A673 (cell line): ENCODE results near the gene ITK. TPM values are rescaled to one million over a fixed set of nuclear protein-coding genes. Genes with fewer than 3 reads are reported as not detected.

Source experiments
- BruUV-seq: library from RNA; stranded (reverse); fragments of 400-500 nt; replicated peaks from 2 replicates; lab custom pipeline; 2021; lab: Mats Ljungman, UMichigan
- CTCF ChIA-PET: fragments of 300-600 bp; sonication (Branson Sonifier 250); formaldehyde crosslinking; loops from one replicate; lab custom pipeline; 2022; ENCODE audit warnings: antibody characterized with exemption; lab: Charles Lee
- POLR2A ChIA-PET: fragments of 300-600 bp; sonication (Branson Sonifier 250); formaldehyde crosslinking; loops from one replicate; lab custom pipeline; 2022; ENCODE audit warnings: antibody characterized with exemption; ENCODE audit not compliant: low non-redundant PET; lab: Charles Lee
- DNase-seq: peaks from one replicate; pipeline ENCODE4 v3.0.0-alpha.2; 2015; ENCODE audit warnings: low spot score
- H3K27ac ChIP-seq: fragments of 200-600 bp; sonication (generic); 2 replicates; pipeline ENCODE4 v1.5.1; 2016; ENCODE audit warnings: mixed run types, low read depth, mild to moderate bottlenecking, mixed read lengths, antibody characterized with exemption, low read length; ENCODE audit not compliant: poor library complexity, severe bottlenecking
- H3K27me3 ChIP-seq: fragments of 200-600 bp; sonication (generic); replicated peaks from 2 replicates; pipeline ENCODE4 v1.6.1; 2017; ENCODE audit warnings: mixed run types, low read depth, mild to moderate bottlenecking, mixed read lengths, antibody characterized with exemption, low read length; ENCODE audit not compliant: insufficient read depth, poor library complexity
- H3K36me3 ChIP-seq: fragments of 200-600 bp; sonication (generic); 2 replicates; pipeline ENCODE4 v1.6.1; 2016; ENCODE audit warnings: mixed run types, mild to moderate bottlenecking, mixed read lengths, antibody characterized with exemption, low read length; ENCODE audit not compliant: insufficient read depth, poor library complexity, severe bottlenecking
- H3K4me1 ChIP-seq: fragments of 200-600 bp; sonication (generic); 2 replicates; pipeline ENCODE4 v1.6.1; 2017; ENCODE audit warnings: mixed run types, mild to moderate bottlenecking, mixed read lengths, antibody characterized with exemption, low read length; ENCODE audit not compliant: insufficient read depth, poor library complexity, severe bottlenecking
- H3K4me3 ChIP-seq: fragments of 200-600 bp; sonication (generic); 2 replicates; pipeline ENCODE4 v1.5.1; 2016; ENCODE audit warnings: low read depth, mixed run types, mild to moderate bottlenecking, mixed read lengths, low read length; ENCODE audit not compliant: poor library complexity, severe bottlenecking
- H3K9me3 ChIP-seq: fragments of 200-600 bp; sonication (generic); 2 replicates; pipeline ENCODE4 v1.6.1; 2016; ENCODE audit warnings: mixed run types, low read depth, mild to moderate bottlenecking, mixed read lengths, antibody characterized with exemption, low read length; ENCODE audit not compliant: poor library complexity, severe bottlenecking
- EZH2 ChIP-seq: fragments of 200-600 bp; sonication (generic); IDR thresholded peaks from 2 replicates; pipeline ENCODE4 v1.6.1; 2017; ENCODE audit warnings: borderline replicate concordance, low read depth, mild to moderate bottlenecking, mixed read lengths, antibody characterized with exemption, low read length; ENCODE audit not compliant: poor library complexity, severe bottlenecking
- intact Hi-C: fragments of 100-400 bp; cut with micrococcal nuclease; formaldehyde crosslinking; loops from one replicate; pipeline ENCODE4 v1.10.0; 2022; ENCODE audit not compliant: unreplicated experiment
- total RNA-seq: library from RNA; stranded (reverse); gene quantifications from 2 replicates; pipeline ENCODE4 v1.2.3, GENCODE V29; 2021
- TF ChIP-seq, protein P1 (sequence below): fragments of 300-800, 200-600 bp; sonication (generic); conservative IDR thresholded peaks from 2 replicates; pipeline ENCODE4 v1.5.1; 2017; ENCODE audit warnings: low read depth, mild to moderate bottlenecking, antibody characterized with exemption, low read length, moderate library complexity, mixed read lengths

ITK gene
- total RNA-seq, 1 experiment from 2014 or later, result not detected

DNA sequence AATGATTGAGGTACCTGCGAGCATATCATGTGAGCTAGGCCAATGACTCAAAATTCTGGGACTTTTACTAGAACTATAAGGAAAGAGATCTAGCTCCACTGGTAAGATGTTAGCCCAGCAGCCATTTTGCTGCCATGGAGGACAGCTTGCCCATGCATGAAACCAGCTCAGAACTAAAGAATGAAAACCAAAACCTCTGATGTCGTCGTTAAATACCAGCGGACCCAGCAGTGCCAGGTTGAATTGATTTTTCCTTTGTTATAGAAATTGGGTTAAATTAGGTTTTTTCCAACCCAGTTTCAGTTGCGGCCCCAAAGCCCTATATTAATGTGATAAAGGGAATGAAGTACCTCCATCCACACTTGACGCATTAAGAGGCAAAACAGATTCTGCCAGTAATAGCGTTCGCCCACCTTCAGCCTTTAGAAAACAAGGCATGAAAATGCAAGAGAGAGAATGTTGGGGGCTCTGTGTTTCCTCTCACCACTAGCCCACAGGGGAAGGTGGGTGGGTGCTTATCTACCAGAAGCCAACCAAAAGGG lies 5.5 kb upstream of the ITK start:
- no TSS peak for BruUV-seq
- intact Hi-C loops, result no loop called here

DNA sequence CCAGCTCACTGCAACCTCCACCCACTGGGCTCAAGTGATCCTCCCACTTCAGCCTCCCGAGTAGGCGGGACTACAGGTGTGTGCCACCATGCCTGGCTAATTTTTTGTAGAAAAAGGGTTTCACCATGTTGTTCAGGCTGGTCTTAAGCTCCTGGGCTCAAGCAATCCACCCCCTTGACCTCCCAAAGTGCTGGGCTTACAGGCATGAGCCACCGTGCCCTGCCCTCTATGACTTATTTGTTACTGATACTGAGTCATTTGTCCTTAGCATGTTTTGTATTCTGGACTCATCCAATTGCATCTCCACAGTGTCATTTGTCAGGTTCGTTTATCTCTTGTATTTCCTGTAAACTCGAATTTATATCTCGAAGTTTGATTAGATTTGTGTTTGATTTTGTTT lies 2.7 kb upstream of the ITK start:
- POLR2A ChIA-PET, result no interaction called here
- Histone ChIP-seq H3K27ac (no peak overlapping the region), H3K36me3 (no peaks in the 10 kb centered on the region), H3K4me1 (no peaks in the 10 kb centered on the region), H3K27me3 (peaks cover 16% of the 10 kb centered on the region), H3K9me3 (no peaks in the 10 kb centered on the region), H3K4me3 (no peak overlapping the region)
- DNase-seq, result no peak
- no peak for TF ChIP-seq EZH2
- TF ChIP-seq, protein P1, sequence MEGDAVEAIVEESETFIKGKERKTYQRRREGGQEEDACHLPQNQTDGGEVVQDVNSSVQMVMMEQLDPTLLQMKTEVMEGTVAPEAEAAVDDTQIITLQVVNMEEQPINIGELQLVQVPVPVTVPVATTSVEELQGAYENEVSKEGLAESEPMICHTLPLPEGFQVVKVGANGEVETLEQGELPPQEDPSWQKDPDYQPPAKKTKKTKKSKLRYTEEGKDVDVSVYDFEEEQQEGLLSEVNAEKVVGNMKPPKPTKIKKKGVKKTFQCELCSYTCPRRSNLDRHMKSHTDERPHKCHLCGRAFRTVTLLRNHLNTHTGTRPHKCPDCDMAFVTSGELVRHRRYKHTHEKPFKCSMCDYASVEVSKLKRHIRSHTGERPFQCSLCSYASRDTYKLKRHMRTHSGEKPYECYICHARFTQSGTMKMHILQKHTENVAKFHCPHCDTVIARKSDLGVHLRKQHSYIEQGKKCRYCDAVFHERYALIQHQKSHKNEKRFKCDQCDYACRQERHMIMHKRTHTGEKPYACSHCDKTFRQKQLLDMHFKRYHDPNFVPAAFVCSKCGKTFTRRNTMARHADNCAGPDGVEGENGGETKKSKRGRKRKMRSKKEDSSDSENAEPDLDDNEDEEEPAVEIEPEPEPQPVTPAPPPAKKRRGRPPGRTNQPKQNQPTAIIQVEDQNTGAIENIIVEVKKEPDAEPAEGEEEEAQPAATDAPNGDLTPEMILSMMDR, result no peak
- no TSS peak for BruUV-seq
- intact Hi-C loops, result no loop called here
- CTCF ChIA-PET, result no interaction called here

More for the DNA sequence above, 5.5 kb upstream of the ITK start:
- TF ChIP-seq, protein P1, result no peak
- no peak for TF ChIP-seq EZH2
- ChIA-PET CTCF (no interaction called here), POLR2A (no interaction called here)
- peaks cover 3% of the 10 kb centered on the region for H3K27me3 ChIP-seq
- no peaks in the 10 kb centered on the region for H3K9me3 ChIP-seq
- H3K4me3 ChIP-seq, result no peak overlapping the region
- DNase-seq, result no peak
- H3K36me3 ChIP-seq, result no peaks in the 10 kb centered on the region
- H3K4me1 ChIP-seq, result no peaks in the 10 kb centered on the region
- H3K27ac ChIP-seq, result no peak overlapping the region

GRCh38 chr5:157178966-157179365 lies 1.7 kb upstream of the ITK start:
- Histone ChIP-seq H3K4me1 (no peaks in the 10 kb centered on the region), H3K27me3 (peaks cover 16% of the 10 kb centered on the region), H3K36me3 (no peaks in the 10 kb centered on the region), H3K9me3 (no peaks in the 10 kb centered on the region), H3K4me3 (no peak overlapping the region), H3K27ac (no peak overlapping the region)
- intact Hi-C loops, result no loop called here
- BruUV-seq, result no TSS peak
- ChIA-PET POLR2A (no interaction called here), CTCF (no interaction called here)
- no peak for DNase-seq
- TF ChIP-seq EZH2, result no peak
- TF ChIP-seq, protein P1, result no peak
